H9 (cell line): Measurements from ENCODE around the gene WAC. TPM values are rescaled to one million over a fixed set of nuclear protein-coding genes. Genes with fewer than 3 reads are reported as not detected.

Experiments
- DNase-seq: peaks from one replicate; pipeline ENCODE4 v3.0.0-alpha.2; 2017
- H2AFZ ChIP-seq: one replicate; pipeline ENCODE4 v1.6.1; 2013; ENCODE audit warnings: mild to moderate bottlenecking, low read length, control low read depth, moderate library complexity
- H2AK5ac ChIP-seq: 2 replicates; pipeline ENCODE4 v1.6.1; 2013; ENCODE audit warnings: low read length, control low read depth, mixed read lengths; ENCODE audit not compliant: insufficient read length
- H2BK120ac ChIP-seq: one replicate; pipeline ENCODE4 v1.6.1; 2013; ENCODE audit warnings: low read depth, mild to moderate bottlenecking, low read length, control low read depth, inconsistent platforms; ENCODE audit not compliant: poor library complexity, severe bottlenecking
- H2BK12ac ChIP-seq: 2 replicates; pipeline ENCODE4 v1.6.1; 2013; ENCODE audit warnings: low read length, control low read depth, mixed read lengths, low read depth; ENCODE audit not compliant: insufficient read length
- H2BK15ac ChIP-seq: 2 replicates; pipeline ENCODE4 v1.6.1; 2013; ENCODE audit warnings: low read depth, low read length, control low read depth
- H2BK20ac ChIP-seq: one replicate; pipeline ENCODE4 v1.6.1; 2013; ENCODE audit warnings: low read depth, mild to moderate bottlenecking, low read length, control low read depth, inconsistent platforms; ENCODE audit not compliant: poor library complexity, severe bottlenecking
- H2BK5ac ChIP-seq: 2 replicates; pipeline ENCODE4 v1.6.1; 2013; ENCODE audit warnings: low read length, control low read depth, mixed read lengths; ENCODE audit not compliant: insufficient read length
- H3K14ac ChIP-seq: 2 replicates; pipeline ENCODE4 v1.6.1; 2013; ENCODE audit warnings: low read length, control low read depth; ENCODE audit not compliant: insufficient read depth
- H3K18ac ChIP-seq: 2 replicates; pipeline ENCODE4 v1.6.1; 2013; ENCODE audit warnings: low read depth, mild to moderate bottlenecking, mixed read lengths, low read length, control low read depth; ENCODE audit not compliant: insufficient read length
- H3K23ac ChIP-seq: 2 replicates; pipeline ENCODE4 v1.6.1; 2013; ENCODE audit warnings: low read length, control low read depth, mixed read lengths, low read depth; ENCODE audit not compliant: insufficient read length
- H3K23me2 ChIP-seq: 2 replicates; pipeline ENCODE4 v1.6.1; 2013; ENCODE audit warnings: low read depth, mild to moderate bottlenecking, mixed read lengths, low read length, control low read depth; ENCODE audit not compliant: insufficient read length, poor library complexity, severe bottlenecking
- H3K27ac ChIP-seq: 2 replicates; pipeline ENCODE4 v1.5.1; 2013; ENCODE audit warnings: low read length, control low read depth, mixed read lengths, low read depth; ENCODE audit not compliant: insufficient read length
- H3K27me3 ChIP-seq: 2 replicates; pipeline ENCODE4 v1.6.1; 2013; ENCODE audit warnings: low read length, control low read depth, inconsistent platforms; ENCODE audit not compliant: insufficient read depth
- H3K4ac ChIP-seq: 2 replicates; pipeline ENCODE4 v1.6.1; 2013; ENCODE audit warnings: low read depth, mild to moderate bottlenecking, control low read depth, inconsistent platforms, low read length, moderate library complexity
- H3K4me1 ChIP-seq: 2 replicates; pipeline ENCODE4 v1.6.1; 2013; ENCODE audit warnings: low read length, control low read depth, inconsistent platforms; ENCODE audit not compliant: insufficient read depth
- H3K4me2 ChIP-seq: 2 replicates; pipeline ENCODE4 v1.6.1; 2013; ENCODE audit warnings: low read length, control low read depth, mixed read lengths; ENCODE audit not compliant: insufficient read length, insufficient read depth
- H3K56ac ChIP-seq: 2 replicates; pipeline ENCODE4 v1.6.1; 2013; ENCODE audit warnings: low read depth, mild to moderate bottlenecking, mixed read lengths, low read length, control low read depth; ENCODE audit not compliant: insufficient read length
- H3K79me1 ChIP-seq: 2 replicates; pipeline ENCODE4 v1.6.1; 2013; ENCODE audit warnings: low read depth, mild to moderate bottlenecking, moderate library complexity, low read length, control low read depth, inconsistent platforms; ENCODE audit not compliant: insufficient read depth, poor library complexity, severe bottlenecking
- H3K79me2 ChIP-seq: 2 replicates; pipeline ENCODE4 v1.6.1; 2013; ENCODE audit warnings: low read length, control low read depth, inconsistent platforms; ENCODE audit not compliant: insufficient read depth
- H3K9ac ChIP-seq: 2 replicates; pipeline ENCODE4 v1.6.1; 2013; ENCODE audit warnings: low read length, control low read depth, mixed read lengths; ENCODE audit not compliant: insufficient read length; ENCODE audit errors: extremely low read depth
- H3K9me3 ChIP-seq: one replicate; pipeline ENCODE4 v1.6.1; 2013; ENCODE audit warnings: low read depth, low read length, inconsistent platforms; ENCODE audit not compliant: control insufficient read depth
- H3T11ph ChIP-seq: one replicate; pipeline ENCODE4 v1.6.1; 2013; ENCODE audit warnings: mild to moderate bottlenecking, low read length, control low read depth, inconsistent platforms
- H4K20me1 ChIP-seq: one replicate; pipeline ENCODE4 v1.6.1; 2013; ENCODE audit not compliant: control insufficient read depth, insufficient read length, insufficient read depth
- H4K5ac ChIP-seq: 2 replicates; pipeline ENCODE4 v1.6.1; 2013; ENCODE audit warnings: low read depth, mild to moderate bottlenecking, mixed read lengths, low read length, control low read depth; ENCODE audit not compliant: insufficient read length
- H4K8ac ChIP-seq: replicated peaks from 2 replicates; pipeline ENCODE4 v1.6.1; 2013; ENCODE audit warnings: low read length, control low read depth, mixed read lengths, low read depth; ENCODE audit not compliant: insufficient read length
- H4K91ac ChIP-seq: 2 replicates; pipeline ENCODE4 v1.6.1; 2013; ENCODE audit warnings: low read depth, mild to moderate bottlenecking, moderate library complexity, mixed read lengths, low read length, control low read depth; ENCODE audit not compliant: insufficient read length
- H3K27ac Mint-ChIP-seq, 3 experiments: 2 replicates in 2 of 3; 3 replicates in 1 of 3; pipeline ENCODE4 v1.8.0; 2020 to 2021; ENCODE audit warnings: mixed read lengths in 3 of 3, mild to moderate bottlenecking in 1 of 3, moderate library complexity in 1 of 3
- H3K27me3 Mint-ChIP-seq: 2 replicates; pipeline ENCODE4 v1.8.0; 2021; ENCODE audit warnings: low read depth, mild to moderate bottlenecking, moderate library complexity, mixed read lengths
- H3K36me3 Mint-ChIP-seq, 3 experiments: 2 replicates in 2 of 3; 3 replicates in 1 of 3; pipeline ENCODE4 v1.8.0; 2020 to 2021; ENCODE audit warnings: low read depth in 3 of 3, mixed read lengths in 3 of 3; ENCODE audit not compliant: insufficient read depth in 1 of 3
- H3K4me1 Mint-ChIP-seq, 2 experiments: 2 replicates each; pipeline ENCODE4 v1.8.0; 2020; ENCODE audit warnings: mixed read lengths in 2 of 2
- H3K4me3 Mint-ChIP-seq, 2 experiments: 2 replicates in 1 of 2; 3 replicates in 1 of 2; pipeline ENCODE4 v1.8.0; 2020 to 2021; ENCODE audit warnings: mild to moderate bottlenecking in 2 of 2, mixed read lengths in 2 of 2, moderate library complexity in 1 of 2
- H3K9me3 Mint-ChIP-seq, 2 experiments: 2 replicates in 1 of 2; 3 replicates in 1 of 2; pipeline ENCODE4 v1.8.0; 2020; ENCODE audit warnings: mild to moderate bottlenecking in 2 of 2, mixed read lengths in 2 of 2, moderate library complexity in 1 of 2
- CTCF ChIP-seq: fragments of 200-600 bp; sonication (generic); conservative IDR thresholded peaks from 3 replicates; pipeline ENCODE4 v1.8.0; 2021; ENCODE audit warnings: antibody characterized with exemption, mild to moderate bottlenecking
- WGBS: extraction: QIAGEN DNeasy Blood & Tissue Kit; methylation state at CpG from one replicate; pipeline ENCODE4 v1.1.7; 2013; ENCODE audit warnings: missing lambda C conversion rate, low lambda C conversion rate, mixed read lengths; ENCODE audit not compliant: insufficient read length; ENCODE audit errors: extremely low coverage; 5-methylcytosine and 5-hydroxymethylcytosine counted together
- total RNA-seq: library from RNA; stranded (reverse); gene quantifications from 2 replicates; pipeline ENCODE4 v1.2.1, GENCODE V29; 2021

Gene WAC
- total RNA-seq, 1 experiment from 2014 or later = 130 TPM

DNA sequence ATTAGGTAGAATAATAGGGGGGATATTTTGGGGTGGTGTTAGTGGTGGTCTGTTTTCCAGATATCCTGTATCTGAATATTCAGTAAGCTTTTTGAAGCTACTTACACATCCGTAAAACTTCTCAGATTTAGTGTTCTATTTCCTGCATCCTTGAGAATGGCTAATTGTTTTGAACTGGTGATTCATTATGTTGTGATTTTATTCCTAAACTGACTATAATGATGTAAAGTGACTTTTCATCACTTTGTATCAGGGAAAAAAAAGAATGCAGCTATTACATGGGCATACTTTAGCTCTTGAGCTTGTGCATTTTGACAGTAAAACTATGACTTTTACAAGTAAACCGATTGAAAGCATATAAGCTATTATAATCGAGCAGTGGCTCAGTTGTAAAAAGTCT lies 18.2 kb downstream of the WAC start:
- H2BK15ac ChIP-seq = no peak overlapping the region
- H3K4me2 ChIP-seq = no peak overlapping the region
- H3K79me2 ChIP-seq = peaks cover 45% of the 10 kb centered on the region; the same call in 1 of the 2 replicates
- H3K23me2 ChIP-seq = no peaks in the 10 kb centered on the region
- H3T11ph ChIP-seq = no peak overlapping the region
- H3K4ac ChIP-seq = no peak overlapping the region
- no peak overlapping the region for H3K23ac ChIP-seq
- H2BK12ac ChIP-seq = no peak overlapping the region
- no peaks in the 10 kb centered on the region for H3K4me1 ChIP-seq
- no peak overlapping the region for H2BK120ac ChIP-seq
- no peaks in the 10 kb centered on the region for H3K27me3 ChIP-seq
- no peak overlapping the region for H4K91ac ChIP-seq
- H3K27ac Mint-ChIP-seq = peak overlapping the region in 1 of 3 experiments; percentile 53; a peak in 2 of 7 replicates
- H4K5ac ChIP-seq = no peak overlapping the region
- peaks cover 4% of the 10 kb centered on the region for H3K79me1 ChIP-seq
- H3K14ac ChIP-seq = no peak overlapping the region
- H3K9me3 ChIP-seq = no peaks in the 10 kb centered on the region
- H2BK20ac ChIP-seq = no peak overlapping the region
- no peak for DNase-seq
- no peak overlapping the region for H2AK5ac ChIP-seq
- no peak overlapping the region for H3K18ac ChIP-seq
- peaks cover 35 to 44% of the 10 kb centered on the region in 2 experiments for H3K4me1 Mint-ChIP-seq
- H3K9ac ChIP-seq = no peak overlapping the region
- TF ChIP-seq CTCF = no peak
- WGBS = no CpG with 5 or more reads among the region's 3 CpGs
- H4K8ac ChIP-seq = no peak overlapping the region
- no peak overlapping the region for H3K27ac ChIP-seq
- no peaks in the 10 kb centered on the region for H3K27me3 Mint-ChIP-seq
- H2AFZ ChIP-seq = no peak overlapping the region
- no peak overlapping the region for H3K4me3 Mint-ChIP-seq
- peaks cover 43 to 82% (median 62%) of the 10 kb centered on the region in 3 experiments for H3K36me3 Mint-ChIP-seq
- H3K9me3 Mint-ChIP-seq = no peaks in the 10 kb centered on the region
- no peak overlapping the region for H3K56ac ChIP-seq
- H4K20me1 ChIP-seq = no peaks in the 10 kb centered on the region
- H2BK5ac ChIP-seq = no peak overlapping the region
